Stimulated activated effector memory CD8-positive, alpha-beta T cell treated with anti-CD3 and anti-CD28 coated beads, Interleukin-12 subunit alpha, Interleukin-12 subunit beta, amount 100 ng/mL, for 72 hours (primary cell): Measurements from ENCODE around the gene ARHGAP10.

Experiments
- ATAC-seq: fragments of 150-1000 bp; cut with Tn5 transposase; 2 replicates; pipeline ENCODE4 v1.10.0; 2021
- DNase-seq, 2 donors: peaks; one replicate each; pipeline ENCODE4 v3.0.0; 2021 to 2022; ENCODE audit warnings: low spot score in 2 of 2
- H3K27ac Mint-ChIP-seq: one replicate; pipeline ENCODE4 v1.8.0; 2022; ENCODE audit warnings: mild to moderate bottlenecking, mixed read lengths
- H3K36me3 Mint-ChIP-seq: one replicate; pipeline ENCODE4 v1.8.0; 2022; ENCODE audit warnings: mild to moderate bottlenecking, mixed read lengths
- H3K4me1 Mint-ChIP-seq: one replicate; pipeline ENCODE4 v1.8.0; 2022; ENCODE audit warnings: mixed read lengths
- H3K4me3 Mint-ChIP-seq: one replicate; pipeline ENCODE4 v1.8.0; 2022; ENCODE audit warnings: mild to moderate bottlenecking, mixed read lengths
- H3K9me3 Mint-ChIP-seq: one replicate; pipeline ENCODE4 v1.8.0; 2022; ENCODE audit warnings: mixed read lengths

Gene ARHGAP10

DNA sequence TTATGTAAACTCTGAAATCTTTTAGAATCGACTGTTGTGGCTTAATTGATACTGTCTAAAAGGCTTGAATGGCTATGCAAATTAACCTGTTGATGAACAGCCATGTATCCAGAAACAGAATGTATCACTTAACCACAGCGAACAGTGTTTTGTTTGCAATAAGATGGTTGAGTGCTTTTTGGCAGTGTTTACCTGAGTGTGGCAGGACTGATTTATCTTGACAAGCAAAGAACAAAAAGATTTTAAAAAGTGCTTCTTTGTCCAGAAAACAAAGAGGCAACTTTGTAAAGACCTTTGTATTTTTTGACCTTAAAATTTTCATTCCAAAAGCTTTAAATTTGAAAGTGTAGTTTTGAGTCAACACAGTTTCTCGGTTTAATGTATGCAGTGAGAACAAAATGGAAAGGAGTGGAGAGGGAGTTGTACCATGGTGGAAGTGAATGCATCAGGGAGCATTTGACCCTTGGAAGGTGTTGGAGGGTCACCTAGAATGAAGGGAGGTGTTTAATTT is 18.0 kb downstream of the ARHGAP10 start:
- Mint-ChIP-seq H3K4me3 (no peak overlapping the region), H3K9me3 (no peaks in the 10 kb centered on the region), H3K27ac (no peak overlapping the region), H3K36me3 (no peaks in the 10 kb centered on the region), H3K4me1 (peaks cover 8% of the 10 kb centered on the region)
- DNase-seq (no peak), ATAC-seq (no peak)

DNA sequence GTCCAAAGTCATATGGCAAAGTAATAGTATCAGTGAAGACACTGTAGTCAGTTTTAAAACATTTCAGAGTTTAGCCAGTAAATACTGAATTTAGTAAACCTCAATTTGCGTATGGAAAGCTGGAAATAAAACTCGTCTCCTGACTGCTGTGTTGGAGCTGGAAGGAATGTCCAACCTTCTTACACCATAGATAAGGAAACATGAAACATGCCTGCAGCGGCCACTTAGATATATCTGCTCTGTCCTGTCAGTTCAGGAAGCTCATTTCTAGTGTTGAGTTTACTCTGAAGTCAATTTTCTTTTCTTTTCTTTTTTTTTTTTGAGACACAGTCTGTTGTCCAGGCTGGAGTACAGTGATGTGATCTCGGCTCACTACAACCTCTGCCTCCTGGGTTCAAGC is 21.2 kb downstream of the ARHGAP10 start:
- ATAC-seq (no peak), DNase-seq (no peak)
- Mint-ChIP-seq H3K4me1 (peaks cover 21% of the 10 kb centered on the region), H3K9me3 (no peaks in the 10 kb centered on the region), H3K27ac (no peak overlapping the region), H3K4me3 (no peak overlapping the region), H3K36me3 (no peaks in the 10 kb centered on the region)

DNA sequence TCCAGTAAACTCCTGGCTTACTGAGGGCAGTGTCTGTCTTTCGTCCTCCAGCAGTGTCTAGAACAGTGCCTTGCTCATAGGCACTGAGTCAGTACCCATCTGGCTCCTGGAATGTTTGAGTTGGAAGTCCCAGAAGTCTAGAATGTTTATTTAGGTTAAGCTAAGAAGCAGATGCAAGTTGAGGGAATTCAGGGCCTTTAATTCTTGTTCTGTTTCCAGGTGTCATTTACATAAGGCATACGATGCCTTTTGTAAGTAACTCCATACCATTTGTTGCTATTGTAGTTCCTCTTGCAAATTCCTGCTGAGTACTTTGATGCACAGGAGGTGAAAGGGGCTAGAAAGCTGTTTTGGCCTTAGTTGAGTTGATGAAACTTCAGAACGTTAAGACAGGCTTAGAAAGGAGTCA is 22.2 kb downstream of the ARHGAP10 start:
- DNase-seq = no peak

DNA sequence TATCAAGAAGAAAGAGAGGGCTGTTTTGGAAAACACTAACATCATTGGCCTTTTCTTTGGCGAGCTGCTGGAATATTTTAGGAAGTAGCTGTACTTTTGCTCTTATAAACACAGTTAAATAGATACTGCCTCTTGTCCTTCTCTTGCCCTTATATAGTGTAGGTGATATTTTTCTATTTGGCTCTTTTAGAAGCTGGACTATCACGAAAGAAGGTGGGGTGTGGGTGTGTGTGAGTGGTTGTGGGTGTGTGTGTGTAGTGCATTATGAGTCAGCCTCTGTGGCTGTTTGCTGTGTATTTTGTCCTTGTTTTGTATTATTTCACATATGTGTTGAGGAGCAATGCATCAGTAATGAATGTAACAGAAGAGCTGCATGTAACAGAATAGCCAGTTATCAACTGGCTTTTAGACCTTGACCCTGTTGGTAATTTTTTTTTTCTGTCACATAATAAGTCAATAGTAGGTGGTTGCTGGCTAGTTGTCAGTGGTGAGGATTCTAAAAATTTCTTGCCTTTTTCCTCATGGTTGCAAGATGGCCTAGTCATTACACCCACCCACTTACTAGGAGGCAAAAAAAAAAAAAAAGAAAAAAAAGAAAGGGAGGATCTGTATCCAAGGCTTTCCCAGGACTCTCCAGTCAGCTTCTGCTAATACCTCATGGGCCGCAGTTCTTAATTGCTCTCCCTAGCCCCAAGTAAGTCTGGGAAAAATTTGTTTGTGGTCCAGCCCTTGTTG is 23.8 kb downstream of the ARHGAP10 start:
- no peaks in the 10 kb centered on the region for H3K9me3 Mint-ChIP-seq
- no peaks in the 10 kb centered on the region for H3K36me3 Mint-ChIP-seq
- DNase-seq (no peak), ATAC-seq (peak; percentile 64)
- peaks cover 27% of the 10 kb centered on the region for H3K4me1 Mint-ChIP-seq
- H3K27ac Mint-ChIP-seq = no peak overlapping the region
- no peak overlapping the region for H3K4me3 Mint-ChIP-seq

More for the DNA sequence above, 22.2 kb downstream of the ARHGAP10 start:
- no peak overlapping the region for H3K4me3 Mint-ChIP-seq
- peaks cover 17% of the 10 kb centered on the region for H3K4me1 Mint-ChIP-seq
- no peaks in the 10 kb centered on the region for H3K36me3 Mint-ChIP-seq
- ATAC-seq = no peak
- H3K27ac Mint-ChIP-seq = no peak overlapping the region
- H3K9me3 Mint-ChIP-seq = no peaks in the 10 kb centered on the region

DNA sequence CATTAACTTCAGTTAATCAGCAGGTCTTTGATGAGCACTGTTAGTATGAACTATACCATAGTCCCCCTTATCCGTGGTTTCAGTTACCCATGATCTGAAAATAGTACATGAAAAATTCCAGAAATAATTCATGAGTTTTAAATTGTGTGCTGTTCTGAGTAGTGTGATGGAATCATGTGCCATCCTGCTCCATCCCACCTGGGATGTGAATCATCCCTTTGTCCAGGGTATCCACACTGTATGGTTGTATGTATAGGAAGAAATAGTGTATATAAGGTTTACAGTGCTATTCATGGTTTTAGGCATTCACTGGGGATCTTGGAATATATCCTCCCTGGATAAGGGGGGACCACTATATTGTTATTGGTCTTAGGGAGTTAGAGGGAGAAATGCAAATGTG is 24.5 kb downstream of the ARHGAP10 start:
- DNase-seq (no peak), ATAC-seq (no peak)
- H3K4me3 Mint-ChIP-seq = no peak overlapping the region
- no peaks in the 10 kb centered on the region for H3K9me3 Mint-ChIP-seq
- H3K27ac Mint-ChIP-seq = no peak overlapping the region
- no peaks in the 10 kb centered on the region for H3K36me3 Mint-ChIP-seq
- H3K4me1 Mint-ChIP-seq = peaks cover 33% of the 10 kb centered on the region

DNA sequence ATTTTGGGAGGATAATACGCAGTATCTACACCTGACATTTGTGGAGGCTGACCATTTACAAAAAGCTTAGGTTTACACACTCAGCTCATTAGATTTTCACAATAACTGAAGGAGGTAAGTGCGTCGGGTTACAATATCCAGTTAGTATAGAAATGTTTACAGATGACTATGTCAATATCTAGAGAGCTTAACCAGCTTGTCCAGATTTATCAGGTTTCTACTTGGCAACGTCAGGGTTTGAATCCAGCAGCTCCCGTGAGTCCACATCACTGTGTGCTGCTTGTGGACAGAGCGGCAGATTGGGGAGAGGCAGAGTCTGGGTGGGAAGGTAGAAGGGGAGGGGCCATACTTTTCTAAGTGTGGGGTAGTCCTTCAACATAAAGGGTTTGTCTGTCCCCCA is 28.3 kb downstream of the ARHGAP10 start:
- H3K4me1 Mint-ChIP-seq = peaks cover 44% of the 10 kb centered on the region
- H3K9me3 Mint-ChIP-seq = no peaks in the 10 kb centered on the region
- ATAC-seq = no peak
- no peak overlapping the region for H3K4me3 Mint-ChIP-seq
- no peak for DNase-seq
- H3K27ac Mint-ChIP-seq = no peak overlapping the region
- peaks cover 5% of the 10 kb centered on the region for H3K36me3 Mint-ChIP-seq

DNA sequence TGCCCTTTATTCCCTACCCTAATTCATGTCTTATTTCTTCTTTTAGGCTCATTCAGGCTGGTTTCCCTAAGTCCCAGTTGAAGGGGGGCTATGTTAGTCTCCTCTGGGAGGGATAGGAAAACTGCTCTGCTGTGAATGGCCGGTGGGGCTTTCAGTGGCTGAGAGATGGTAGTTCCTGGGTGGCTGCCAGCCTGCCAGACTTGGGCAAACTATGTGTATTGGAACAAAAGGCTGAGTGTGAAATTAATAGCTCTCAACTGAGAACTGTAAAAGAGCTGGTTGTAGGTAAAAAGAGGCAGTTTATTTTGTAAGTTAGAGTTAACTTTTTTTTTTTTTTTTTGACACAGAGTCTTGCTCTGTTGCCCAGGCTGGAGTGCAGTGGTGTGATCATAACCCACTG is 28.8 kb downstream of the ARHGAP10 start:
- no peak overlapping the region for H3K27ac Mint-ChIP-seq
- H3K36me3 Mint-ChIP-seq = peaks cover 5% of the 10 kb centered on the region
- no peak for ATAC-seq

DNA sequence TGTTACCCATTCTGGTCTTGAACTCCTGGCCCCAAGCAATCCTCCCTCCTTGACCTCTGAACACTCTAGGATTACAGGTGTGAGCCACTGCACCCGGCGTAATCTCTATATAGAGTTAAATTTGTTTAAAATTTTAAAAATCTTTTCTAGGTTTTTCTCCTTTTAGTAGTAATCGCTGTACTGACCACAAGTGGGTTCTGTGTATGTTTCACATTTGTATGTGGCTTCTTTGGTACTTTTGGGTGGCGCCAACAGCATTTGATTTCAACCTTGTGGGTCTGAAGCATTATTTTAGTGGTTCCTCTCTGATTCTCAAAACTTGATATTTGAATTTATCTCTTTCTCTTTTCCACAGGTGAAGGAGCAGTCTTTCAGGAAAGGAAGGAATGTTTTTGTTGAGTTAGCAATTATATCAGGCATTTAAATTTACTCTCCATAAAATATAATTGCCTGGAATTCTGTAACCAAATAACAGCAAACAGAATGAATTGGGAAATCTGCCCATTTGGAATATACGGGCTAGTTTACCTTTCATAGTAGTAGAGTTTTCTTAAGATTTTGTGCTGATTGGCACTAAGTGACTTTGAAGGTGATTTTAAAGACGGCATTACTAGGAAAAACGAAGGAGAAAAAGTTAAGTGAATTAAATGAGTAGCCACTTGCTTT is 29.5 kb downstream of the ARHGAP10 start:
- peaks cover 37% of the 10 kb centered on the region for H3K4me1 Mint-ChIP-seq
- H3K27ac Mint-ChIP-seq = no peak overlapping the region
- no peaks in the 10 kb centered on the region for H3K9me3 Mint-ChIP-seq
- ATAC-seq (peak; percentile 54), DNase-seq (no peak)
- H3K36me3 Mint-ChIP-seq = peaks cover 5% of the 10 kb centered on the region
- H3K4me3 Mint-ChIP-seq = no peak overlapping the region

More for the DNA sequence above, 28.8 kb downstream of the ARHGAP10 start:
- peaks cover 43% of the 10 kb centered on the region for H3K4me1 Mint-ChIP-seq
- no peaks in the 10 kb centered on the region for H3K9me3 Mint-ChIP-seq
- DNase-seq = no peak
- no peak overlapping the region for H3K4me3 Mint-ChIP-seq

DNA sequence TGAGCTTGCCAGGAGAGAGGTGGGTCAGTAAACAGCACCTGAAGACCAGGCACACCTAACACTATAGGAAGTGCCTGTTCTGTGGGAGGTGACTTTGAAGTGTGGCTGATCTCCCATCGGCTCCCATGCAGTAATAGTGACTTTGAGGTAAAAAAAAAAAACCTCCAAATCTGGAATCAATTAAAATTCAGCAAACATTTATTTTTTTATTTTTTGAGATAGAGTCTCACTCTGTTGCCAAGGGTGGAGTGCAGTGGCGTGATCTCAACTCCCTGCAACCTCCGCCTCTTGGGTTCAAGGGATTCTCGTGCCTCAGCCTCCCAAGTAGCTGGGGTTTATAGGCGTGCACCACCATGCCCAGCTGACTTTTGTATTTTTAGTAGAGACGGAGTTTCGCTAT is 32.4 kb downstream of the ARHGAP10 start:
- peaks cover 5% of the 10 kb centered on the region for H3K36me3 Mint-ChIP-seq
- ATAC-seq = no peak
- DNase-seq = no peak
- H3K4me1 Mint-ChIP-seq = peaks cover 37% of the 10 kb centered on the region
- H3K27ac Mint-ChIP-seq = no peak overlapping the region
- H3K4me3 Mint-ChIP-seq = no peak overlapping the region
- H3K9me3 Mint-ChIP-seq = no peaks in the 10 kb centered on the region

DNA sequence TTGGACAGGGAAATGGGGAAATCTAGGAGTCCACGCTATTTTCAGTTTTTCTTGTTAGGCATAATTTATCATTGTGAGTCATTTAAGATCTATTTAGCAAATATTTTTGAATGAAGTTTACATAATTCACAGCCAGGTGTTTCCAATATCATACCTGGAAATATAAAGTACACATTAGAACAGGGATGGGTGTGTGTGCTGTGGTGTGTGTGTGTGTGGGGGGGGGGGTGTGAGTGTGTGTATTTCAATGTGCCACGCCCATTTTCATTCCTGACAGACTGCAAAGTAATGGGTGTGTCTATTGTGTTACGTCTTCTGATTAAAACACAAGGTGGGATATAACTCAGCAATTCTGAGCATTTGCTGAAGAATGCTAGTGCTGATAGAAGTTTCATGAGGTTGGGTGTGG is 33.2 kb downstream of the ARHGAP10 start:
- Mint-ChIP-seq H3K4me1 (peaks cover 40% of the 10 kb centered on the region), H3K4me3 (no peak overlapping the region), H3K9me3 (no peaks in the 10 kb centered on the region), H3K36me3 (peaks cover 5% of the 10 kb centered on the region), H3K27ac (no peak overlapping the region)
- ATAC-seq (no peak), DNase-seq (no peak)

DNA sequence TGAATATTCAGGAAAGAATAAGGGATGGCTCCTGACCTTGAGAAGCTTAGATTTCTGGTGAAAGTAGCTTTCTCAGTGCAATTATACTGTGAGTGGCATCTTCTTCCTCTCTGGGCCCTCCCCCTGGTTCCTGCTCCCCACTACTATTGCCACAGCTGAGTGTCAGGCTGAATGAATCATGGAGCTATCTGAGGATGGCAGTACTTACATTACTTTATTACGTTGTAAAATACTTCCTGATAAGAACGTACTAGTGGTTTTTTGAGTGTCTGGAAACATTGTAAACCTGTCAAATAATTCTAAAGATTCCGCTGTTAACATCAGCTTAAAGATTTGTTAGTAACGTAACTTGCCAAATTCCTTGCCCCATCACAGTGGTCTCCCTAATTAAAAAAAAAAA is 36.2 kb downstream of the ARHGAP10 start:
- Mint-ChIP-seq H3K9me3 (no peaks in the 10 kb centered on the region), H3K4me3 (no peak overlapping the region), H3K27ac (no peak overlapping the region), H3K36me3 (no peaks in the 10 kb centered on the region), H3K4me1 (peaks cover 27% of the 10 kb centered on the region)
- peak; percentile 92 for ATAC-seq
- no peak for DNase-seq

DNA sequence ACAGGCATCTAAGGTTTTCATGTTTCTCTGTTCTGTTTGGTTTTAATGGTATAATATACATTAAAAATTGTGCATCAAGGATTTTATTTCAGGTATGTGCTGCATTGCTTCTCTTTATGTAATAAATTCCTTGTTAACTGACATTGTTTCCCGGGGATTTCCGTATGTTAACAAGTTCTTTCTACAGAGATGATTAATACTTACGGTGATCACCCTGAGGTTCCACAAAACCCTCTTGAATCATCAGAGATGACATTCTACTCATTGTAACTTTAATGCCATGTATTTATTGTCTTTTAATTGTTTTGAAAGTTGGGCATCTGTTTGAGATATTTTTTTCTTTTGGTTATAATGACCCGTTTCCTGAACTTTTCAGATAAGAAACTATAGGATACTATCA is 37.5 kb downstream of the ARHGAP10 start:
- Mint-ChIP-seq H3K36me3 (no peaks in the 10 kb centered on the region), H3K9me3 (no peaks in the 10 kb centered on the region), H3K27ac (peak overlapping the region; percentile 45), H3K4me3 (peak overlapping the region; percentile 35), H3K4me1 (peaks cover 27% of the 10 kb centered on the region)
- no peak for DNase-seq
- ATAC-seq = peak; percentile 86

DNA sequence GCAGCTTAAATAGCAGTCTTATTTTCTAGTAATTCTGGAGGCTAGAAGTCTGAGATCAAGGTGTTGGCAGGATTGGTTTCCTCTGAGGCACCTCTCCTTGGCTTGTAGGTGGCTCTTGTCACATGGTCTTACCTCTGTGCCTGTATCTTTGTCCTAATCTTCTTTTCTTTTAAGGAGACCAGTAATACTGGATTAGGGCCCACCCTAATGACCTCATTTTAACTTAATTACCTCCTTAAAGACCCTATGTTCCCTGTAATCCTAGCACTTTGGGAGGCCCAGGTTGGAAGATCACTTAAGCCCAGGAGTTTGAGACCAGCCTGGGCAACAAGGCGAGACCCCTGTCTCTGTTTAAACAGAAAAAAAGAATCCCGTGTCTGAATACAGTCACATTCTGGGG is 38.9 kb downstream of the ARHGAP10 start:
- H3K4me1 Mint-ChIP-seq = peaks cover 19% of the 10 kb centered on the region

DNA sequence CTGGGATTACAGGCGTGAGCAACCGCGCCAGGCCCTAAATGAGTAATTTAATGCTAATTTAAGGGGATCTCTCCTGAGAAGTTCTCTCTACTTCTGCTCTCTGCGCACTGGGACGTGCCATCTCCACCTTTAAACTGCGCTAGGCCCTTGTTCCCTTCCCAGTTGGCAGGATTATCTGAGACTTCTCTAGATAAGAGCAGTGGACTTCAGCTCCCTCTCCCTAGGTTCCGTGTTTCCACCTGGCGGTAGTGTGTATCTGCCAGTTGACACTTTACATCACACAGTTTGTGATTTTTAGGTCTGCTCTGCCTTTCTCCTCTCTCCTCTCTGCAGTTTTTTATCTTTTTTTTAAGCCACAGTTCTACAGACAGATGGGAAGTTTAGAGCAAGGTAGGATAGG is 40.2 kb downstream of the ARHGAP10 start:
- DNase-seq (no peak), ATAC-seq (no peak)
- no peak overlapping the region for H3K4me3 Mint-ChIP-seq
- H3K36me3 Mint-ChIP-seq = no peaks in the 10 kb centered on the region
- H3K4me1 Mint-ChIP-seq = peaks cover 26% of the 10 kb centered on the region
- H3K9me3 Mint-ChIP-seq = no peaks in the 10 kb centered on the region
- H3K27ac Mint-ChIP-seq = no peak overlapping the region

More for the DNA sequence above, 38.9 kb downstream of the ARHGAP10 start:
- Mint-ChIP-seq H3K27ac (no peak overlapping the region), H3K4me3 (no peak overlapping the region), H3K36me3 (no peaks in the 10 kb centered on the region), H3K9me3 (no peaks in the 10 kb centered on the region)
- ATAC-seq = no peak
- no peak for DNase-seq

DNA sequence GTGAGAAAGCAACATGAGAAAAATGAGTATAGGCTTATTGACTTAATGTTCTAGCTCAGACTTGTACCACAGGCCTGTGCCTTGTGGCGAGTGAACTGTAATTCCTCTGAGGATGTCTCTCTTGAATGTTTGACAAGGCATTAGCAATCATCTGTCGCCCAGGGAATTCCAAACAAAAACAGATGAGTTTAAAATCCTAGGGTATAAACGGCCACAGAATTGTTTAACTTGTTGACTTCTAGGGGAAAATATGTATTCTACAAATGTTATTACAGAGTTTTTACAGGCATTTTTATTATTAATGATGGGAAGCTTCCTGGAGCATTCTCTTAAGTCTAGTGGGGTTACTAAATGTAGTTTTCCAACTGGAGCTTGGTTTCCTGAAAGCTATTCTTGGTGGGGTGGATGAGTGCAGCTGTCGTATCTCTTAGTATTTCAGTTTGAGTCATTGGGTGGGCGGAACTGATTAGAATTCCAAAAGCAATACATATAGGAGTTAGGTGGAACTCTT is 40.6 kb downstream of the ARHGAP10 start:
- no peaks in the 10 kb centered on the region for H3K9me3 Mint-ChIP-seq
- H3K4me1 Mint-ChIP-seq = peaks cover 31% of the 10 kb centered on the region
- DNase-seq (no peak), ATAC-seq (no peak)
- H3K36me3 Mint-ChIP-seq = no peaks in the 10 kb centered on the region
- H3K27ac Mint-ChIP-seq = no peak overlapping the region
- no peak overlapping the region for H3K4me3 Mint-ChIP-seq
